Activated CD8-positive, alpha-beta memory T cell treated with anti-CD3 and anti-CD28 coated beads for 1 hour (primary cell): ENCODE measurements around the gene RAB1A.

Source experiments
- DNase-seq, 2 donors: peaks; one replicate each; pipeline ENCODE4 v3.0.0-alpha.2; 2020; ENCODE audit warnings: low read depth in 1 of 2; ENCODE audit errors: extremely low read depth in 1 of 2

Gene RAB1A

DNA sequence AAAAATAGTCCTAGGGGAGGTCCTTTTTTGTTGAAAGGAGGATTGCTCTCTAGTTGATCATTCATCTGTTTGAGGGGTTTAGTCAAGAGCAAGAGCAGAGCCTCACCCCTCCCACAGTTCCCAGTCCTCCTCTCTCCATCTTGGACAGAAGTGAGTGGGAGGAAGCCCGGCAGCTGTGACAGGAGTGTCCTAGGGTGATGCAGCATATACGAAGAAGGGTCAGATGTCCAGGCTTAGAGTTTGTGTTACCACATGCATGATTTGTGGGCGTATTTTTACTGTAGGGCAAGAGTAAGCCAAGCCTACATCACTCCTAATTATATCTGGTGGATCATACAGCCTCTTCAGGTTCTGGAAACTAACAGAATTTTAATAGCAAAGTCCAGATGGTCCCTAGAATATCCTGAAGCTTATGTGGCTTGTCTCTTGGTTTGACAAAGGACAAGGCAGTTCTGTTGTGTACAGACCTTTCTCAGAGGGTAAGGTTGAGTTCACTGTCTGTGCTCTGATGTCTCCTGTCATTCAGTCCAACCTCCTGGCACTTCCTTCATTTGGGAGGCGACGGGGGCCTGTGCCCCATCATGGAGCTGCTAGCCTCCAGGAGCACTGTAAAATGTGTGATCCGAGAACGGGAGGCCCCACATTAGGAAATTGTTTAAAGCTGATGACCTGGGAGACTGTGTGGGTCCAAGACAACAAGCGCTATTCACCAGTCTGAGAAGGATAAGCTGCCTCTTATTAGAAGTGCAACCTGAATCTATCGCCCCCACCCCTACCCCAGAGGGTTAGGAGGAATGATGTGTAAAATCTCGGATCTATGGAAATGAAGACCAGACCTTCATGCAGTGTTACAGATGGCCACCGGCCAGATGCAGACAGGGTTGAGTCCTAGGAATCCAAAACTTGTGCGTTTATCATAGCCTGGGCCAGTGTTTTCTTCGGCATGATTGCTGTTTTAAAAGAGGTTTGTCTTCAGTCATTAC is 66.8 kb downstream of the RAB1A start:
- DNase-seq = no peak

GRCh38 chr2:65061910-65062339 is 68.0 kb downstream of the RAB1A start:
- no peak for DNase-seq

GRCh38 chr2:65061146-65061909 is 68.6 kb downstream of the RAB1A start:
- DNase-seq = no peak

DNA sequence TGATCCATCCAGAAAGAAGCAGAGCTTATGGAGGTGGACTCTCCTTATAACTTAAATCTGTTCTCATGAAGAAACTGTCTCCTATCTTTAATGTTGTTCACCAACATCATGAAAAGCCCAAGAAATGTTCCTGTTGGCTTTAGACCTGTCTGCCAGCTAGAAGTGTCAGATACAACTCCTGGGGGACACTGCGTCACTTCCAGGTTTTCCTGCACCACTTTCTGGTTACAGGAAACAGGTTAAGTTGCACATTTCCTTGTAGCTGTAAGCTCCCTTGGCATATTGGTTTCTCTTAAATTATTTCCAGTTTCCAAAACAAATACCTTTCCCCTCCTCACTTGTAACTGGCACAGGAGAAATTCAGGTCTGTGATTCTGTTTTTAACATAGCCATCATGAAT is 70.8 kb downstream of the RAB1A start:
- no peak for DNase-seq

DNA sequence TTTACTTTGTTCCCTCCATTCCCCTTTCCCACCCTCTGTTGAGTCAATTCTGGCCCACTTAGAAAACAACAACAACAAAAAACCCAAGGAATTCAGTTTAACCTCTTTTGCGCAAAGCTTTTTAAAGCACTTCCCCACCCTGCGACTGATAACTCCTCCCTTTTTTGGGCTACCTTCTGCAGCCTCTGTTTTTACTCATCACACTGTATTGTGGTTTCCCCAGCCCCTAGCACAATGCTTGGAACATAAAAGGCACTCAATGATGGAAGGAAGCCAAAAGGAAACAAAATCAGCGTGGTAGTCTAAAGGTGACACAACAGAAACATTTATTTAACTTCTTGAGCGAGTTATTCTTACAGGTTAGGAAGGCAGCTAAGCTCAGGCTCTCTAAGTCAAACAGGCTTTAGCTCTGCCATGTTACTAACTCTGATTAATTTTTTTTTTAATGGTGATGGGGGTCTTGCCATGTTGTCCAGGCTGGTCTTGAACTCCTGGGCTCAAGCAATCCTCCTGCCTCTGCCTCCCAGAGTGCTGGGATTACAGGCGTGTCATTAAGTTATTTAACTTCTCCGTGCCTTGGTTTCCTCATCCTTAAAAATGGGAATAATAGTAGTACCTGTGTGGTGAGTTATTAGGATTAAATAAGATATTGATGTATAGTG is 72.4 kb downstream of the RAB1A start:
- no peak for DNase-seq

- no peak for DNase-seq
These were observed 72.9 kb downstream of the RAB1A start for GRCh38 chr2:65057054-65057375.

DNA sequence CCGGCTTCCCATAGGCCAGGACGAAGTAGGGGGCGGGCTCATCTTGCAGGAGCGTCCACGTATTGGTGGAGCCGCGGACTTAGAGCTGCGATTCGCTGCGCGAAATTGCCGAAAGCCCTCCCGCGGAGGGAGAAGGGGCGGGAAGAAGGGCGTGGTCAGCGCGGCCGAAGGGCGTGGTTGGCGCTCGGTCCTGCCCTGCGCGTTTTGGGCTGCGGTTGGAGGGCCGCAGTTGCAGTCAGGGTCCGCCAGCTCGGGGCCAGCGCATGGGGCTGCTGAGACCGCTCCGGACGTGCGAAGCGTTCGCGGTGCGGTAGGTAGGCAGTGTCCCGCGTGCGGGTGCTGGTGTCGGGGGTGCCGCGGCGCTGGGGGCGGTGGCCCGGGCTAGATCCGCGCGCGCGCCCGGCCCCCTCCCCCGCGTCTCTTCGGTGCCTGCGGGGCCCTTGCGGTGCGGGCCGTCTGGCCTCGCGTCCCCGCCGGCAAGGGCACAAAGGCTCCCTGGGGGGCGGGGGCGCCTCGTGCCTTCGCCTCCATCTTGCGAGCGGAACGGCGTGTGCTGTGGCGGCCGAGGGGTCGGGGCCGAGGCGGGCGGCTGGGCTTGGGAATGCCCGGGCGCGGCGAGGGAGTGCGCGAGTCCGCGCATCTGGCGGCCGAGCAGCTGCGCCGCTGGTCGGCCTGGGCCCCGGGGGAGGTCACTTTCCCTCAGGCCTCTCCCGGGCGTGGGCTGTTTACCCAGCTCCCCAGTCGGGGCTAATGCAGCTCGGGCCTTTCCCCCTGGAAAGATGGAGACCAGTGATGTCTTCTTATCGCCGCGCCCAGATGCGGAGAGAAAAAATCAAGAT is 73.5 kb downstream of the RAB1A start, which contains the start of gene CEP68:
Gene CEP68 (plus strand): TSS at position 202 of the 839 bp plus-strand sequence. CDS start 13,029 bp downstream, outside the sequence.
- peak; percentile 91 to 92 for DNase-seq

- DNase-seq = peak in 1 of 2 donors; percentile 49
These were observed 74.3 kb downstream of the RAB1A start for GRCh38 chr2:65055422-65056214.

- DNase-seq = no peak
These were observed 75.0 kb downstream of the RAB1A start for GRCh38 chr2:65054749-65055421.

GRCh38 chr2:65053199-65053598 is 76.7 kb downstream of the RAB1A start:
- DNase-seq = no peak

DNA sequence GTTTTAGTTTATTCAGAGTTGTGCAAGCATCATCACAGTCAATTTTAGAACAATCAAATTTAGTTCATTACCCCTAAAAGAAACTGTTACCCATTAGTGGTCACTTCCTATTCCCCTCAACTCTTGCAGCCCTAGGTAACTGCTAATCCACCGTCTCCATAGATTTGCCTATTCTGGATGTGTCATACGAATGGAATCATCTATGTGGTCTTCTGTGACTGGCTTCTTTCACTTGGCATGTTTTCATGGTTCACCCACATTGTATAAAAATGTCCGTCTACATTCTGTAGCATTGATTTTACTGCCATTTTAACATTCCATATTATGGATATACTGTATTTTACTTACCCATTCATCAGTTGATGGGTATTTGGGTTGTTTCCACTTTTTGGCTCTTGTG is 79.0 kb downstream of the RAB1A start:
- DNase-seq = no peak

GRCh38 chr2:65049010-65049639 is 80.8 kb downstream of the RAB1A start:
- no peak for DNase-seq

GRCh38 chr2:65046633-65047407 is 83.1 kb downstream of the RAB1A start:
- DNase-seq = no peak

DNA sequence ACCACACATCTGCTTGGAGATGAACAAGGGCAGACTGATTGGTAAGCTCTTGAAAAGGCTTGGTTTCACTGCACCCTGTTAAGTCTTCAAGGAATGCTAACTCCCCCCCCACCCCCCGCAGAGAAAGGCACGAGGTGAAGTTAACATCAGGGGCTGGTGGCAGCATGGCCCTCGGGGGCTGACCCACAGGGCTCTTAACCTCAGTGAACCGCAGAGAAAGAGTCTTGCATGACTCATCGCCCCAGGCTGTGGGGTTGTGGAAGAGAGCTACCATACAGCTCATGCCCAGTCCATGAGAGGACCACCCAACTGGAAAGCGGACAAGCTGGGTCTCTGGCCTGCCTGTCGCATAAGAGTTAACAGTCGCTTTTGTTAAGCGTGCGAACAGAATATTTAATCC is 84.3 kb downstream of the RAB1A start:
- DNase-seq = no peak

GRCh38 chr2:65044097-65044735 is 85.7 kb downstream of the RAB1A start:
- no peak for DNase-seq

GRCh38 chr2:65043001-65043400 is 86.9 kb downstream of the RAB1A start:
- no peak for DNase-seq
